A673 (cell line): Measurements from ENCODE around the gene VWDE. TPM values are rescaled to one million over a fixed set of nuclear protein-coding genes. Genes with fewer than 3 reads are reported as not detected.

Experiments used
- BruUV-seq: library from RNA; stranded (reverse); fragments of 400-500 nt; replicated peaks from 2 replicates; lab custom pipeline; 2021; lab: Mats Ljungman, UMichigan
- CTCF ChIA-PET: fragments of 300-600 bp; sonication (Branson Sonifier 250); formaldehyde crosslinking; loops from one replicate; lab custom pipeline; 2022; ENCODE audit warnings: antibody characterized with exemption; lab: Charles Lee
- POLR2A ChIA-PET: fragments of 300-600 bp; sonication (Branson Sonifier 250); formaldehyde crosslinking; loops from one replicate; lab custom pipeline; 2022; ENCODE audit warnings: antibody characterized with exemption; ENCODE audit not compliant: low non-redundant PET; lab: Charles Lee
- DNase-seq: peaks from one replicate; pipeline ENCODE4 v3.0.0-alpha.2; 2015; ENCODE audit warnings: low spot score
- H3K27ac ChIP-seq: fragments of 200-600 bp; sonication (generic); 2 replicates; pipeline ENCODE4 v1.5.1; 2016; ENCODE audit warnings: mixed run types, low read depth, mild to moderate bottlenecking, mixed read lengths, antibody characterized with exemption, low read length; ENCODE audit not compliant: poor library complexity, severe bottlenecking
- H3K27me3 ChIP-seq: fragments of 200-600 bp; sonication (generic); replicated peaks from 2 replicates; pipeline ENCODE4 v1.6.1; 2017; ENCODE audit warnings: mixed run types, low read depth, mild to moderate bottlenecking, mixed read lengths, antibody characterized with exemption, low read length; ENCODE audit not compliant: insufficient read depth, poor library complexity
- H3K36me3 ChIP-seq: fragments of 200-600 bp; sonication (generic); 2 replicates; pipeline ENCODE4 v1.6.1; 2016; ENCODE audit warnings: mixed run types, mild to moderate bottlenecking, mixed read lengths, antibody characterized with exemption, low read length; ENCODE audit not compliant: insufficient read depth, poor library complexity, severe bottlenecking
- H3K4me1 ChIP-seq: fragments of 200-600 bp; sonication (generic); 2 replicates; pipeline ENCODE4 v1.6.1; 2017; ENCODE audit warnings: mixed run types, mild to moderate bottlenecking, mixed read lengths, antibody characterized with exemption, low read length; ENCODE audit not compliant: insufficient read depth, poor library complexity, severe bottlenecking
- H3K4me3 ChIP-seq: fragments of 200-600 bp; sonication (generic); 2 replicates; pipeline ENCODE4 v1.5.1; 2016; ENCODE audit warnings: low read depth, mixed run types, mild to moderate bottlenecking, mixed read lengths, low read length; ENCODE audit not compliant: poor library complexity, severe bottlenecking
- H3K9me3 ChIP-seq: fragments of 200-600 bp; sonication (generic); 2 replicates; pipeline ENCODE4 v1.6.1; 2016; ENCODE audit warnings: mixed run types, low read depth, mild to moderate bottlenecking, mixed read lengths, antibody characterized with exemption, low read length; ENCODE audit not compliant: poor library complexity, severe bottlenecking
- CTCF ChIP-seq: fragments of 300-800, 200-600 bp; sonication (generic); conservative IDR thresholded peaks from 2 replicates; pipeline ENCODE4 v1.5.1; 2017; ENCODE audit warnings: low read depth, mild to moderate bottlenecking, antibody characterized with exemption, low read length, moderate library complexity, mixed read lengths
- EZH2 ChIP-seq: fragments of 200-600 bp; sonication (generic); IDR thresholded peaks from 2 replicates; pipeline ENCODE4 v1.6.1; 2017; ENCODE audit warnings: borderline replicate concordance, low read depth, mild to moderate bottlenecking, mixed read lengths, antibody characterized with exemption, low read length; ENCODE audit not compliant: poor library complexity, severe bottlenecking
- intact Hi-C: fragments of 100-400 bp; cut with micrococcal nuclease; formaldehyde crosslinking; loops from one replicate; pipeline ENCODE4 v1.10.0; 2022; ENCODE audit not compliant: unreplicated experiment
- total RNA-seq: library from RNA; stranded (reverse); gene quantifications from 2 replicates; pipeline ENCODE4 v1.2.3, GENCODE V29; 2021

The VWDE gene
- total RNA-seq, 1 experiment from 2014 or later = 0.32 TPM

GRCh38 chr7:12444785-12445184 is 41.1 kb upstream of the VWDE start:
- H3K36me3 ChIP-seq = no peaks in the 10 kb centered on the region
- BruUV-seq = no TSS peak
- POLR2A ChIA-PET = no interaction called here
- no peak overlapping the region for H3K27ac ChIP-seq
- H3K4me3 ChIP-seq = no peak overlapping the region
- TF ChIP-seq CTCF (no peak), EZH2 (no peak)
- intact Hi-C loops = no loop called here
- H3K4me1 ChIP-seq = no peaks in the 10 kb centered on the region
- no peak for DNase-seq
- CTCF ChIA-PET = no interaction called here
- H3K9me3 ChIP-seq = no peaks in the 10 kb centered on the region
- no peaks in the 10 kb centered on the region for H3K27me3 ChIP-seq

GRCh38 chr7:12440229-12440628 is 36.6 kb upstream of the VWDE start:
- intact Hi-C loops = no loop called here
- BruUV-seq = no TSS peak
- Histone ChIP-seq H3K9me3 (no peaks in the 10 kb centered on the region), H3K27ac (no peak overlapping the region), H3K27me3 (no peaks in the 10 kb centered on the region), H3K4me1 (no peaks in the 10 kb centered on the region), H3K36me3 (no peaks in the 10 kb centered on the region), H3K4me3 (no peak overlapping the region)
- POLR2A ChIA-PET = no interaction called here
- no peak for DNase-seq
- CTCF ChIA-PET = no interaction called here
- TF ChIP-seq CTCF (no peak), EZH2 (no peak)

GRCh38 chr7:12436896-12437535 is 33.4 kb upstream of the VWDE start:
- Histone ChIP-seq H3K4me1 (no peaks in the 10 kb centered on the region), H3K27ac (no peak overlapping the region), H3K9me3 (no peaks in the 10 kb centered on the region), H3K4me3 (no peak overlapping the region), H3K36me3 (no peaks in the 10 kb centered on the region), H3K27me3 (no peaks in the 10 kb centered on the region)
- BruUV-seq = no TSS peak
- intact Hi-C loops = no loop called here
- ChIA-PET CTCF (interaction anchor here (0.6 to 1.3 kb wide), 2 partner anchors 54 to 85 kb away, joined by 4 to 8 read pairs; no protein-coding TSS in a partner anchor), POLR2A (no interaction called here)
- TF ChIP-seq CTCF (peak; percentile 40; the same call in 1 of the 2 replicates), EZH2 (no peak)
- peak; percentile 32 for DNase-seq
